HepG2 (cell line): ENCODE measurements around the gene RRP36. TPM values are rescaled to one million over a fixed set of nuclear protein-coding genes. Genes with fewer than 3 reads are reported as not detected.
A peak's percentile ranks its signal among the peaks of the same experiment; 100 is the strongest.

Source experiments
- FOXP1 ChIP-seq, 2 experiments: fragments of 450-650 bp in 1 of 2; IDR thresholded peaks; 2 replicates each; pipeline ENCODE4 v1.6.1; 2017 to 2018; ENCODE audit warnings: antibody characterized with exemption in 1 of 2
- HDAC2 ChIP-seq: sonication (generic); formaldehyde crosslinking; IDR thresholded peaks from 2 replicates; pipeline ENCODE4 v1.4.0; 2020; ENCODE audit warnings: missing genetic modification reagents
- HDAC6 ChIP-seq: fragments of 200-600 bp; sonication (generic); IDR thresholded peaks from 2 replicates; pipeline ENCODE4 v1.7.0; 2017; ENCODE audit warnings: mild to moderate bottlenecking, antibody characterized with exemption, low read length, low read depth
- KAT7 ChIP-seq: IDR thresholded peaks from 2 replicates; pipeline ENCODE4 v1.6.1; 2018; ENCODE audit warnings: borderline replicate concordance, missing compliant biosample characterization
- MBD4 ChIP-seq: IDR thresholded peaks from 2 replicates; pipeline ENCODE4 v1.6.1; 2012; ENCODE audit warnings: low read length, inconsistent platforms, borderline replicate concordance
- REXO4 ChIP-seq: sonication (generic); formaldehyde crosslinking; IDR thresholded peaks from 2 replicates; pipeline ENCODE4 v1.8.0; 2022; ENCODE audit warnings: missing genetic modification reagents, mild to moderate bottlenecking, borderline replicate concordance
- SALL1 ChIP-seq: sonication (generic); formaldehyde crosslinking; IDR thresholded peaks from 2 replicates; pipeline ENCODE4 v1.8.0; 2022; ENCODE audit warnings: mild to moderate bottlenecking, missing genetic modification reagents
- SIX4 ChIP-seq: sonication (generic); formaldehyde crosslinking; IDR thresholded peaks from 2 replicates; pipeline ENCODE4 v1.4.0; 2020; ENCODE audit warnings: missing genetic modification reagents
- SOX5 ChIP-seq: IDR thresholded peaks from 2 replicates; pipeline ENCODE4 v1.6.1; 2016; ENCODE audit warnings: borderline replicate concordance
- SRF ChIP-seq: IDR thresholded peaks from 2 replicates; pipeline ENCODE4 v1.6.1; 2011; ENCODE audit warnings: mild to moderate bottlenecking, low read depth, low read length, moderate library complexity
- TBX2 ChIP-seq: sonication (generic); formaldehyde crosslinking; IDR thresholded peaks from 2 replicates; pipeline ENCODE4 v1.5.0; 2020; ENCODE audit warnings: missing genetic modification reagents, mild to moderate bottlenecking, borderline replicate concordance
- ZFP36L1 ChIP-seq: sonication (generic); formaldehyde crosslinking; IDR thresholded peaks from 2 replicates; pipeline ENCODE4 v1.8.0; 2022; ENCODE audit warnings: mild to moderate bottlenecking, missing genetic modification reagents, moderate library complexity
- ZNF264 ChIP-seq: sonication (generic); formaldehyde crosslinking; IDR thresholded peaks from 2 replicates; pipeline ENCODE4 v1.4.0; 2020; ENCODE audit warnings: missing genetic modification reagents
- ZNF326 ChIP-seq: sonication (generic); formaldehyde crosslinking; IDR thresholded peaks from 2 replicates; pipeline ENCODE4 v1.4.0; 2020; ENCODE audit warnings: missing genetic modification reagents, borderline replicate concordance
- ZNF331 ChIP-seq: sonication (generic); formaldehyde crosslinking; IDR thresholded peaks from 2 replicates; pipeline ENCODE4 v1.4.0; 2020; ENCODE audit warnings: missing genetic modification reagents
- ZNF441 ChIP-seq: sonication (generic); formaldehyde crosslinking; IDR thresholded peaks from 2 replicates; pipeline ENCODE4 v1.7.0; 2021; ENCODE audit warnings: missing genetic modification reagents, borderline replicate concordance
- ZNF629 ChIP-seq: sonication (generic); formaldehyde crosslinking; conservative IDR thresholded peaks from 2 replicates; pipeline ENCODE4 v1.5.0; 2020; ENCODE audit warnings: missing genetic modification reagents
- ZNF766 ChIP-seq: sonication (generic); formaldehyde crosslinking; IDR thresholded peaks from 2 replicates; pipeline ENCODE4 v1.5.0; 2020; ENCODE audit warnings: missing genetic modification reagents, borderline replicate concordance
- polyA plus RNA-seq, 8 experiments: library from polyadenylated mRNA; depleted of rRNA in 3 of 8; stranded (reverse) in 7 of 8; unstranded in 1 of 8; fragments of >200 nt; fragmentation: Illumina TruSeq in 4 of 8; extraction: Trizol in 4 of 8; gene quantifications; 2 replicates each; pipeline versions ENCODE4 v1.2.1 to v1.2.3, GENCODE V29; 2011 to 2016; ENCODE audit warnings: low read depth in 4 of 8, missing spikeins in 1 of 8, mixed read lengths in 1 of 8; ENCODE audit not compliant: insufficient read depth in 1 of 8
- total RNA-seq, 5 experiments: library from RNA; depleted of rRNA; stranded (reverse); fragments of >200 nt; fragmentation: Illumina TruSeq; extraction: Trizol; gene quantifications; 2 replicates each; pipeline ENCODE4 v1.2.3, GENCODE V29; 2016; ENCODE audit warnings: low read depth in 1 of 5
- TF ChIP-seq, protein P1 (sequence below): sonication (generic); formaldehyde crosslinking; IDR thresholded peaks from 2 replicates; pipeline ENCODE4 v1.4.0; 2020; ENCODE audit warnings: missing genetic modification reagents, borderline replicate concordance
- TF ChIP-seq, protein P2 (sequence below): sonication (generic); formaldehyde crosslinking; IDR thresholded peaks from 2 replicates; pipeline ENCODE4 v1.5.0; 2020; ENCODE audit warnings: missing genetic modification reagents
- TF ChIP-seq, protein P3 (sequence below): sonication (generic); formaldehyde crosslinking; IDR thresholded peaks from 2 replicates; pipeline ENCODE4 v1.4.0; 2020; ENCODE audit warnings: low read depth, missing genetic modification reagents

Gene RRP36
- total and polyA plus RNA-seq, 2 of the 13 experiments (the other 11 are each of a cell fraction or from before 2014, with no cell fraction given) = 29.5 to 144 TPM

DNA sequence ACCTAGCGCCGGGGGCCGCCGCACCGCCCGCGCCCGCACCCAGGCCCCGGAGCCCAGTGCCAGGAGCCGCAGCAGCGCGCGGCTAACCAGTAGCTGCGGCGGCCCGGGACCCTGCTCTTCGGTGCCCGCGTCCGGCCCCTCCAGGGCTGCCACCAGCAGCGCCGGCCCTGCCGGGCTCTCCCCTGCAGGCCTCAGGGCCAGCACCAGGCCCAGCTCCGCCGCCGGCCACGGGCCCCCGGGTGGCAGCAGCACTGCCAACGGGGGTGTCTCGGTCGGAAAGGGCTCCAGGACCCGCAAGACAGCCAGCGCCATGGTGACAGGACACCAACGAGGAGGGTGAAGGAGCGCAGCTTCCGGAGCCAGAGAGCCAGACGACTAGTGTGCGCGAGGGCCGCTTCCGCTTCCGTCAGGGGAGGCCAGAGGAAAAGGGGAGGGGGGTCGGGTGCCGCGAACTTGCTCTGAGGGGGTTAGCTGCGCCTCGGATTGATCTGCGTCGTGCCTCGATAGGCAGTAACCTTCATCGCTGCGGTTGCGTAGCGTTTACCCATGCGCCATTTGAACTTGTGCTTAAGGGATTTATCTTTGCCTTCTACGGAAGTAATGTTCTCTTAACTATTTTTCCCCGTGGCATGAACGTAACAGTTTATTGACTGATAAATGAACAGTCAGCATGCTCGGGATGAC is 42.4 kb upstream of the RRP36 start, which contains the start of gene PEX6 (continued):
- TF ChIP-seq, protein P1, sequence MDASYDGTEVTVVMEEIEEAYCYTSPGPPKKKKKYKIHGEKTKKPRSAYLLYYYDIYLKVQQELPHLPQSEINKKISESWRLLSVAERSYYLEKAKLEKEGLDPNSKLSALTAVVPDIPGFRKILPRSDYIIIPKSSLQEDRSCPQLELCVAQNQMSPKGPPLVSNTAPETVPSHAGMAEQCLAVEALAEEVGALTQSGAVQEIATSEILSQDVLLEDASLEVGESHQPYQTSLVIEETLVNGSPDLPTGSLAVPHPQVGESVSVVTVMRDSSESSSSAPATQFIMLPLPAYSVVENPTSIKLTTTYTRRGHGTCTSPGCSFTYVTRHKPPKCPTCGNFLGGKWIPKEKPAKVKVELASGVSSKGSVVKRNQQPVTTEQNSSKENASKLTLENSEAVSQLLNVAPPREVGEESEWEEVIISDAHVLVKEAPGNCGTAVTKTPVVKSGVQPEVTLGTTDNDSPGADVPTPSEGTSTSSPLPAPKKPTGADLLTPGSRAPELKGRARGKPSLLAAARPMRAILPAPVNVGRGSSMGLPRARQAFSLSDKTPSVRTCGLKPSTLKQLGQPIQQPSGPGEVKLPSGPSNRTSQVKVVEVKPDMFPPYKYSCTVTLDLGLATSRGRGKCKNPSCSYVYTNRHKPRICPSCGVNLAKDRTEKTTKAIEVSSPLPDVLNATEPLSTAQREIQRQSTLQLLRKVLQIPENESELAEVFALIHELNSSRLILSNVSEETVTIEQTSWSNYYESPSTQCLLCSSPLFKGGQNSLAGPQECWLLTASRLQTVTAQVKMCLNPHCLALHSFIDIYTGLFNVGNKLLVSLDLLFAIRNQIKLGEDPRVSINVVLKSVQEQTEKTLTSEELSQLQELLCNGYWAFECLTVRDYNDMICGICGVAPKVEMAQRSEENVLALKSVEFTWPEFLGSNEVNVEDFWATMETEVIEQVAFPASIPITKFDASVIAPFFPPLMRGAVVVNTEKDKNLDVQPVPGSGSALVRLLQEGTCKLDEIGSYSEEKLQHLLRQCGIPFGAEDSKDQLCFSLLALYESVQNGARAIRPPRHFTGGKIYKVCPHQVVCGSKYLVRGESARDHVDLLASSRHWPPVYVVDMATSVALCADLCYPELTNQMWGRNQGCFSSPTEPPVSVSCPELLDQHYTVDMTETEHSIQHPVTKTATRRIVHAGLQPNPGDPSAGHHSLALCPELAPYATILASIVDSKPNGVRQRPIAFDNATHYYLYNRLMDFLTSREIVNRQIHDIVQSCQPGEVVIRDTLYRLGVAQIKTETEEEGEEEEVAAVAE (CRISPR knock-in tag) = peak; percentile 70; the same call in 1 of the 2 replicates
- TF ChIP-seq, protein P2, sequence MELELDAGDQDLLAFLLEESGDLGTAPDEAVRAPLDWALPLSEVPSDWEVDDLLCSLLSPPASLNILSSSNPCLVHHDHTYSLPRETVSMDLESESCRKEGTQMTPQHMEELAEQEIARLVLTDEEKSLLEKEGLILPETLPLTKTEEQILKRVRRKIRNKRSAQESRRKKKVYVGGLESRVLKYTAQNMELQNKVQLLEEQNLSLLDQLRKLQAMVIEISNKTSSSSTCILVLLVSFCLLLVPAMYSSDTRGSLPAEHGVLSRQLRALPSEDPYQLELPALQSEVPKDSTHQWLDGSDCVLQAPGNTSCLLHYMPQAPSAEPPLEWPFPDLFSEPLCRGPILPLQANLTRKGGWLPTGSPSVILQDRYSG (CRISPR knock-in tag) = no peak
- TF ChIP-seq FOXP1 (IDR thresholded peaks at IDR 0.05) (no peak), FOXP1 (CRISPR knock-in tag; IDR thresholded peaks at IDR 0.05) (no peak), TBX2 (CRISPR knock-in tag) (peak; percentile 65; the same call in 1 of the 2 replicates), MBD4 (no peak), REXO4 (CRISPR knock-in tag) (no peak), ZNF331 (peak; percentile 75; the same call in 1 of the 2 replicates), SOX5 (CRISPR knock-in tag) (no peak; the same call in none of the 2 replicates), ZNF326 (CRISPR knock-in tag) (no peak), ZNF264 (CRISPR knock-in tag) (peak; percentile 97), ZNF766 (CRISPR knock-in tag) (peak; percentile 5; the same call in 1 of the 2 replicates), HDAC2 (CRISPR knock-in tag) (peak; percentile 95), SIX4 (CRISPR knock-in tag) (peak; percentile 28; the same call in 1 of the 2 replicates), ZNF629 (CRISPR knock-in tag) (no peak), ZNF441 (CRISPR knock-in tag) (peak; percentile 63), SRF (no peak), HDAC6 (no peak), ZFP36L1 (CRISPR knock-in tag) (no peak), KAT7 (CRISPR knock-in tag) (peak; percentile 94), SALL1 (CRISPR knock-in tag) (peak; percentile 86)
- TF ChIP-seq, protein P3, sequence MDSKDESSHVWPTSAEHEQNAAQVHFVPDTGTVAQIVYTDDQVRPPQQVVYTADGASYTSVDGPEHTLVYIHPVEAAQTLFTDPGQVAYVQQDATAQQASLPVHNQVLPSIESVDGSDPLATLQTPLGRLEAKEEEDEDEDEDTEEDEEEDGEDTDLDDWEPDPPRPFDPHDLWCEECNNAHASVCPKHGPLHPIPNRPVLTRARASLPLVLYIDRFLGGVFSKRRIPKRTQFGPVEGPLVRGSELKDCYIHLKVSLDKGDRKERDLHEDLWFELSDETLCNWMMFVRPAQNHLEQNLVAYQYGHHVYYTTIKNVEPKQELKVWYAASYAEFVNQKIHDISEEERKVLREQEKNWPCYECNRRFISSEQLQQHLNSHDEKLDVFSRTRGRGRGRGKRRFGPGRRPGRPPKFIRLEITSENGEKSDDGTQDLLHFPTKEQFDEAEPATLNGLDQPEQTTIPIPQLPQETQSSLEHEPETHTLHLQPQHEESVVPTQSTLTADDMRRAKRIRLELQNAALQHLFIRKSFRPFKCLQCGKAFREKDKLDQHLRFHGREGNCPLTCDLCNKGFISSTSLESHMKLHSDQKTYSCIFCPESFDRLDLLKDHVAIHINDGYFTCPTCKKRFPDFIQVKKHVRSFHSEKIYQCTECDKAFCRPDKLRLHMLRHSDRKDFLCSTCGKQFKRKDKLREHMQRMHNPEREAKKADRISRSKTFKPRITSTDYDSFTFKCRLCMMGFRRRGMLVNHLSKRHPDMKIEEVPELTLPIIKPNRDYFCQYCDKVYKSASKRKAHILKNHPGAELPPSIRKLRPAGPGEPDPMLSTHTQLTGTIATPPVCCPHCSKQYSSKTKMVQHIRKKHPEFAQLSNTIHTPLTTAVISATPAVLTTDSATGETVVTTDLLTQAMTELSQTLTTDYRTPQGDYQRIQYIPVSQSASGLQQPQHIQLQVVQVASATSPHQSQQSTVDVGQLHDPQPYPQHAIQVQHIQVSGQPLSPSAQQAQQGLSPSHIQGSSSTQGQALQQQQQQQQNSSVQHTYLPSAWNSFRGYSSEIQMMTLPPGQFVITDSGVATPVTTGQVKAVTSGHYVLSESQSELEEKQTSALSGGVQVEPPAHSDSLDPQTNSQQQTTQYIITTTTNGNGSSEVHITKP (CRISPR knock-in tag) = peak; percentile 96
